ENCODE data around the gene PLCG2.
A peak's percentile ranks its signal among the peaks of the same experiment; 100 is the strongest.

Gene PLCG2

DNA sequence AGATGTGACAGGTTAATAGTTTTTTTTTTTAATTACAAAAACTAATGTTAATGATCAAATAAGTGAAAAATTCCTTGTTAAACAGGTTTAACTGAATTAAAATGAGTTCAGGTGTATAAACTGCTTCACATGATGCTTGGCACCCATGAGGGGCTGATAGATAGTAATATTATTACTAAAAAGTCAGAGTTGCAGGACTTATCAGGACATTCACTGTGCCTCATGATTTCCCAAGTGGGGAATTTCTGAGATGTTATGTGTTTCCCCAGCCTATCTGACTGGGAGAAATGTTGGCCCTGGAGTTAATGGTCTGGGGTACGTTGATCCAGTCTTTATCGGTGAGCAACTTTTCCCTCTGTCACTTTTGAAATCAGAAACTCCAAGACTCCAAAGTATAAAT, 102.1 kb downstream of the PLCG2 start:
- DNase-seq: peak in 1 of 2 donors; percentile 5

DNA sequence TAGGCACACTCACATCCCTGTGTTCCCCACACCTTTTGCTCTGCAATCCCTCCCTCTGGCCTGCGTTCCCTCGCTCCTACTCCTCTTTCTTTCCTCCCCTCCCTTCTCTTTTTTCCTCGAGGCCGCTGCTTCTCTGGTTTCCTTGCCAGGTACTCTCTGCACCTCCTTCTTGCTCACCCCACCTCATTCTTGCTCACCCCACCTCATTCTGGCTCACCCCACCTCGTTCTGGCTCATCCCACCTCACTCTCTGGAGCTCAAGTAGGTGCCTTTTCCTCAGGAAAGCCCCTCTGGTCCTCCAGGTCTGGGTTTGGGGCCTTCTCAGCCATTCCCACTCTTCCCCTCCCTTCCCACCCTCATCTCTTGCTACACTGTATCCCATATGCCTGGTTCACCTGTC, 103.5 kb downstream of the PLCG2 start:
- DNase-seq: no peak

DNA sequence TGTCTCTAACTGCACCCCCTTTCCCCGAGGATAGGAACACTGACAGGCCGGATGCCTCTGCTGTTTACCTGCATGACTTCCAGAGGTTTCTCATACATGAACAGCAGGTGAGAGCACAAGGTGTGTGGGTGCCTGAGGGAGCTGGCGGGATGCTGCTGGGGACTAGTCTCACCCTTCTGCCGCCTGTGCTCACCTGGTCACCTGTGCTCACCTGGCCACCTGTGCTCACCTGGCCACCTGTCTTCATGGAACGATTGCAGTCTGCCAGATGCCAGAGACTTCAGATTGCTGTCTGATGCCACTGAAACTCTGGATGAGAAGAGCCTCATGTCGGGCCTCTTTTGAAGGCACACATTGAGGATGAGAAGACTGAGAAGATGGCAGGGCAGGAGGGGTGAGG, 104.1 kb downstream of the PLCG2 start:
- no peak for DNase-seq

DNA sequence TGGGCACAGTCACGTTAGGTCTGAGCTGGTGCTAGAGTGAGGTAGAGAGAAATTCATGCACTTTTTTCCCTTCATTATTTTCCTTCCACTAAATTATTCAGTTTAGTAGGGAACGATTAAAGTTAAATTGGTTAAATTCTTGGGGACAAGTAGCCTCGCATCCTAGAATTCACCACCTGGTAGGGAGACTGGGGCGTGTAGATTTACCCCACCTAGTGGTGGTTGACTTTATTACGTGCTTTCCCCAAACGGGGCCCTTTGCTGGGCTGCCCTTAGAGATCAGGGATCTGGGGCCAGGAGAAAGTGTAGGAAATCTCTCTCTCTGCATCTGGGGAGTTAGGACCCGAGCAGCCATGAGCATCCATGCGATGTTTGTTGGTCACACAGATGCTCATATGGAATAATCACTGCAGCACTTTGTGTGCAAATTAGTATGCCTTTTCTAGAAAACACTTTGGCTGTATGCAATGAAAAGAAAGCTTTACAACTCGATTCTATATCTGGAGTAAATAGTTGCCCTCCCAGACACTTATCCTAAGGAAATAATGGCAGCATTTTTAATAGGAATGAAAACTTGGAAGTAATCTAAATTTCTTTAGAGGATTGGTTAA, 107.0 kb downstream of the PLCG2 start:
- DNase-seq: peak; percentile 11 to 58

DNA sequence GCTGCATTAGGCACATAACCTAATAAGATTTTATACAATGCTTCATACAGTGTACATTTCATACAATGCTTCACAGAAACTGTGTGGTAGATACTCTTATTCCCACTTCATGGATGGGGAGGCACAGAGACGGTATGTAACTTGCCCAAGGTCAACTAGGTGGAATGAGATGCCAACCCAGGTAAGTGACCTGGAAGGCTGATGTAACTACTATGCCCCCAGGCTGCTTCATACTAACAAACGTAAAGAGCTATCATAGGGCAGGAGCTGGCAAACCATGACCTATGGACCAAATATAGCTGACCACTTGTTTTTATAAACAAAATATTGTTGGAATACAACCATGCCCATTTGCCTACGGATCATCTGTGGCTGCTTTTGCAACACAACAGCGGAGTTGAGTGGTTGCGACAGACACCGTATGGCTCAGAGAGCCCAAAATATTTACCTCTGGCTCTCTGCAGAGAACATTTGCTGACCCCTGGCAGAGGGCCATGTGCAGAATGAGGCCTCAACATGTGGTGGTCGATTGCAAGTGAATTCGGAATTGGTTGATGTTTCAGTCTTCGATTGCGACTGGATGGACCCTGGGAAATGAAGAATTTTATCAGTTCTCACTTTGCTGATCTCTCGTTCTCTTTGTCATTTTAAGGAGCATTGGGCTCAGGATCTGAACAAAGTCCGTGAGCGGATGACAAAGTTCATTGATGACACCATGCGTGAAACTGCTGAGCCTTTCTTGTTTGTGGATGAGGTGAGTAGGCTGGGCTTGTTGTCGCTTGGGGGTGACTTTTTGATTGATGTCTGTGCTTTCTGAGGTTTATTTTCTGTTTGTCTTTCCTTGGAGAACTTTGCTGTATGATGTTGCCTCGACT, 109.7 kb downstream of the PLCG2 start:
- no peak for DNase-seq

DNA sequence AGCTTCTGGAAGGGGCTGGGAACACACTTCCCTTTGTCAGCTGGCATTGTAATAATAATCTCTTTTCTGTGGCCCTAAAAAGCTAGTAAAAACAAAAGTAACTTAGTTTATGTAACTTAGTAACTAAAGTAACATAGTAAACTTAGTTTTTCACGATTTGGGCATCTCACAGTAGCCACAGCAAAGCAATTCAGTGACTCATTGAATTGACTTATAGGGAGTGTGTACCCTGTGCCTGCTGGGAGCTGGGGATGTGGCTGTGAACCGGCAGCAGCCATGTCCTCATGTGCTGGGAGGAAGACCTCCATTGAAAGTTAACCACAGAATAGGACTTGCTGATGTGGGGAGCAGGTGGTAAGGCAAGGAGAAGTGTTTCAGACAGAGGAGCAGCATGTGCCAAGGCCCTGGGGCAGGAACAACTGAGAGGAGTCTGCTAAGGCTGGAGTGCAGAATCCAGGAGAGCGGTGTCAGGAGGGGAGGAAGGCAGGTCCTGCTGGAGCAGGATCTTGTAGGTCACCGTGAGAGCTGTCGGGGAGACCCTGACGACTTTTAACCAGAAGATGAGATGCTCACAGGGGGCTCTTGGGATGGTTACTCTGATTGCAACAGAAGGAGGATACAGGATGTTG, 112.8 kb downstream of the PLCG2 start:
- DNase-seq: no peak

DNA sequence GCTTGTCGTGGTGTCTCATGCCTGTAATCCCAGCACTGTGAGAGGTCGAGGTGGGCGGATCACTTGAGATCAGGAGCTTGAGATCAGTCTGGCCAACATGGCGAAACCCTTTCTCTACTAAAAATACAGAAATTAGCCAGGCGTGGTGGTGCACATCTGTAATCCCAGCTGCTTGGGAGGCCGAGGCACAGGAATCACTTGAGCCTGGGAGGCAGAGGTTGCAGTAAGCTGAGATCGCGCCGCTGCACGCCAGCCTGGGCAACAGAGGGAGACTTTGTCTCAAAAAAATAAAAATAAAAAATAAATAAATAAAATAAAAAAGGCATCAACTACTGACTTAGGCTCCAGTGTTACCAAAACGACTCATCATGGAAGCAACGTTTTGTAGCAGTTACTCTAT, 115.5 kb downstream of the PLCG2 start:
- no peak for DNase-seq

DNA sequence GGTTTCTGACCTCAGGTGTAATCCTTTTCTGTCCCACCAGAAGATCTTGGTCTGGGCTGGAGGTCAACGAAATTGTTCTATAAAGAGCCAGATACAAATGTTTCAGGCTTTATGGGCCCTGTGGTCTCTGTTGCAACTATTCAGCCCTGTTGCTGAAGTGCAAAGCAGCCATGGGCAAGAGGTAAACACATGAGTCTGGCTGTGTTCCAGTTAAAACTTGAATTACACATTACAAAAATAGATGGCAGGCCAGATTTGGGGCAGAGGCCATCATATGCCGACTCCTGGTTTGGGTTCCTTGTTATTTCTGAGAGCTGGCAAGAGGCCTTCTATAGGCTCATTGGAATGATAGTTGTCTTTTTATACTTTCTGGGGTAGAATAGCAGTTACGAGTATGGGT, 117.8 kb downstream of the PLCG2 start:
- no peak for DNase-seq

DNA sequence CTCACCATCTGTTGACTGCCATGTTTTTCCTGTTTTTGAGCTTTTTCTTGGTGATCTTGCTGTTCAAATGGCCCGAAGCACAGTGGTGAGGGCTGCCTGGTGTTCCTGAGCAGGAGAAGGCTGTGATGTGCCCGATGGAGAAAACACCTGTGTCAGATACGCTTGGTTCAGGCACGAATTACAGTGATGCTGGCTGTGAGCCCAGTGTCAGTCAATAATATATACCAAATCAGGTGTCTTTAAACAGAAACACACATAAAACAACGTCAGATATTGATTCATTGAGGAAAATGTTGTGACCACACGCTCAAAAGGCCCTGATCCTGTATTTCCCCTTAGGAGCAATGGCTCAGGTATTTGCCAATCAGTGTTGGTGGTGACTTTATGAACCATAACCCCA, 120.5 kb downstream of the PLCG2 start:
- no peak for DNase-seq

DNA sequence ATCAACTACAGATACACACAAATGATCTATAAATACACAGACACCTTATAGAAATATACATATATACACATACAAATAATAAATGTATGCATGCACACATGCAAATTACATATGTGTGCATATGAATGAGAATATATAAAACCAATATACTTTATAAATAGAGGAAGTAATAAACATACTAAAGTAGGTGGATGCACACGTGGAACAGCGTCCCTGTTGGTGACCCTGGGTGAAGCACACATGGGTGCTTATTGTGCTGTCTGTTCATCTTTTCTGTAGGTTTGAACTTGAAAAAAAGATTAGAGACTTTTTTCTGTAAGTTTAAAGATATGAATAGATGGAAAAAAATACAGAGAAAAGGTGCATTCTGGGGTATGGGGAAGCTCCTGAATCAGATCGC, 120.9 kb downstream of the PLCG2 start:
- no peak for DNase-seq

DNA sequence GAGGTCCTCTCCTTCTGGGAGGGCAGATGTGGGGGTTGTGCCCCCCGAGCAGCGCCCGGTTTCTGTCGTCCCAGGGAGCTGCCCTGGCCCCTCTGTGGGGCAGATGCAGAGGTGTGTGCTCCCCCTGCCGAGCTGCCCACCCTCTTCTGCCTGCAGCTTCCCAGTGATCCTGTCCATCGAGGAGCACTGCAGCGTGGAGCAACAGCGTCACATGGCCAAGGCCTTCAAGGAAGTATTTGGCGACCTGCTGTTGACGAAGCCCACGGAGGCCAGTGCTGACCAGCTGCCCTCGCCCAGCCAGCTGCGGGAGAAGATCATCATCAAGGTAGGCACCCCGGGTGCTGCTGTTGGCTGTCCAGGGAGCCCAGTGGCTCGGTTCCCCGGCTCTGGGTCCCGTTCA, 121.4 kb downstream of the PLCG2 start:
- no peak for DNase-seq

DNA sequence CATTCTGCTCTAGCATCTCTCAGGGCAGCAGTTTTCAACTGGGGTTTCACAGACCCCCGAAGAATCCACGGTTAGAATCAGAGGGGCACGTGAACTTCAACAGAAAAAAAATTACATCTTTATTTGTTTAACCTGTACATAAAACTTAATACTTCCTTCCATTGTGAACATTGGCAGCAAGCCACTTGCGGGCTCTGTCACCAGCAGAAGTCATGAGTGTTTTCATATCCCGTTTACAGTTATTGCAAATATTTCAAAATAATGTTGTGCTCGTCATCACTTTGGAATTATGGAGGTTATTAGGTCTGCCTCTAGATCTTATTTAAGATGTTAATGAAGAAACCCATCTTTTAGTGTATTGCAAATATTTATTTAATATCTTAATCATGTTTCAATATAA, 122.4 kb downstream of the PLCG2 start:
- no peak for DNase-seq

DNA sequence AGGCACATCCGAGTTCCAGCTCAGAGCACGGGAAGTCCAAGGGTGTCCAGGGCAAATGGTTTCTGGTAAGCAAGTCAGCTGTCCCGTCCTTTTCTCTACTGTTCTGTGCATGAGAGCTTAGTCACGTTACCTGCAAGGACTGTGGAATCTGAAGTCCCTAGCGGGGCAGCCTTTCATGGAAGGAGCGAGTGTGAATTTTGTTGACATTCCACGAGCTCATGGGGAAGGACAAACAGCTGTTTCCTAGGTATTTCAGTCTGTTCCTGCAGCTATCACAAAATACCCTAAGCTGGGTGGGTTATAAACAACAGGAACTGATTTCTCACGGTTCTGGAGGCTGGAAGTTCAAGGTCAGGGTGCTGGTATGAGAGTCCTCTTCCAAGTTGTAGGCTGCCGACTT, 122.9 kb downstream of the PLCG2 start:
- no peak for DNase-seq

DNA sequence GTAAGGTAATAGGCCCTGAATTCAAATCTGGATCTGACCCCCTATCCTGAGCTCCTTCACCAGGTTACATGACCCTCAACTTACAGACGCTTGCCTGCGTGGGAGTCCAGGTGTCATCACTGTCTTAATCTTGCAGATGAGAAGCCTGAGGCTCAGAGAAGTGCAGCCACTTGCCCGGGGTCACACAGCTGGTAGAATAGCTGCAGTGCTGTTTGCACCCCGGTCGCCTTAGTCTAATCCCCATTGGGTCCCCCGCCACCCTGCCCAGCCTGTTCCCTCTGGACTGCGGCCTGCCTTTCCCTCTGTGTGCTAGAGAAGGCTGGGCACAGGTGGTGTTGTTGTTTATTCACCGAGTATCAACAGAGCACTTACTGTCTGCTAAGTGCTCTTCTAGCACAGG, 125.2 kb downstream of the PLCG2 start:
- no peak for DNase-seq

DNA sequence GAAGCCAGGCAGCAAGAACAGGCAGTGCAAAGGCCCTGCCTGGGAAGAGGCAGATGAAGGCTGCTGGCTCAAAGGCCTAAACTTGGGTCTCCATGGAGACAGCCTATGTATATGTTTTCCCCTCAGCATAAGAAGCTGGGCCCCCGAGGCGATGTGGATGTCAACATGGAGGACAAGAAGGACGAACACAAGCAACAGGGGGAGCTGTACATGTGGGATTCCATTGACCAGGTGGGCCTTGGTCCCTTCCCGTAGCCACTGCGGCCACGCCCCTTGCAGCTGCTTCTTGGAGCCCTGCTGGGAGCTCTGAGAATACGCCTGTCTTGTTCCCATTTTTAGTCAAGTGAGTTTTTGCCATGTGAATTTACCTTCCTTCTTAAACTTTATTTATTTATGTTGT, 126.2 kb downstream of the PLCG2 start:
- no peak for DNase-seq

DNA sequence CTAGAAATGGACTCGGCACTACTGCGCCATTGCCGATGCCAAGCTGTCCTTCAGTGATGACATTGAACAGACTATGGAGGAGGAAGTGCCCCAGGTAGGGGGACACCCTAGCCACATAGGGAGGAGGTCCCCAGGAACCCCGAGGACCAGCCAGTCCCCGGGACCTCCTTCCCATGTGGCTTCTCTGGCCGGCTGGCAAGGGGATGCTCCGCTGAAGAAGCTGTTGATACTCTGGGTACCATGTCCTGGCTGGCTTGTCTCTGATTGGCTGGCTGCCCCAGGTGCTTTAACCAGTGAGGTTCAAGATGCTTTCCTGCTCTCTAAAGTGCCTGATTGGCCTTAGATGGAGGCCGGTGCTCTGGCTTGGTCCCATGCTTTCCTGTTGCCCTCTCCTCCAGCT, 128.6 kb downstream of the PLCG2 start:
- DNase-seq: no peak

DNA sequence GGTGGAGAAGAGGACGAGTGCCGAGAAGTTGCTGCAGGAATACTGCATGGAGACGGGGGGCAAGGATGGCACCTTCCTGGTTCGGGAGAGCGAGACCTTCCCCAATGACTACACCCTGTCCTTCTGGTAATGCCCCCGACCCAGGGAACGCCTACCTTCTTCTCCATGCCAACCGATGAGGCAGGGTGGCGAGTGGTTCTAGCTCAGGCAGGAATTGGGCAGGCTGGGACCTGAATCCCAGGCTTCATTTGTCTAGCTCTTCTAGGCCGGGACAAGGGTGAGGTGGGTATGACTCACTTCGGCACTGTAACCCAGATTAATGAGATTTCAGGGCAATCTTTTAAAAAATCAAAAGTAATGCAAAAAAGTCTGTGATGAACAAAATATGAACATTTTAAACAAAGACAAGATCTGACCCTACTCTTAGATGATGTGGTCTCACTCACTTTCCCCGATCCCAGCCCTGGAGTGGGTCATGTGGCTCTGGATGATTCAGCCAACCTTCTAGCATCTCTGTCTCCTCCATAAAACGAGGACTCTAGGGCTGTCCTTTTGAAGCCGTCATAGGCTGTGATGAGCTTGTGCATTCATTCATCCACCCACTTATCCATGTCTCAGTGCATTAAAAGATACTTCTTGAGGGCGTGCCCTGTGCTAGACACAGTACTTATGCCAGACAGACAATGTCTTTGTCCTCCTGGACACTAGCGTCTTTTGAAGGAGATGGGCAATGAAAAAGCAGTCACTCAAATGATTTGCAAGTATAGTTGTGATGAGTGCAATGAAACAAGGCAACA, 129.6 kb downstream of the PLCG2 start:
- no peak for DNase-seq

DNA sequence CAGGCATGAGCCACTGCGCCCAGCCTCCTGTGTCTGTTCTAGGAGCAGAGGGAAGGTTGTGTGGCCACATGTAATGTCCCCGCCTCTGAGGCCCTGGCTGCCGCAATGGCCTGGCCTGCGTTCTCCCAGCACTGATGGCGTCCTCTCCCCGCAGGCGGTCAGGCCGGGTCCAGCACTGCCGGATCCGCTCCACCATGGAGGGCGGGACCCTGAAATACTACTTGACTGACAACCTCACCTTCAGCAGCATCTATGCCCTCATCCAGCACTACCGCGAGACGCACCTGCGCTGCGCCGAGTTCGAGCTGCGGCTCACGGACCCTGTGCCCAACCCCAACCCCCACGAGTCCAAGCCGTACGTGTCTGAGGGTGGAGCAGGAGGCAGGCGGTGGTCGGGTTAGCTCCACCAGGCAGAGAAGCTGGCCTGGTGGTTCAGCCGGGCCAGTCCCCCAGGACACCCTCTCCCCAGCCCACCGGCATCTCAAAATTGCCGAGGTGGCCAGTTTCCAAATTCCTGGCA, 131.3 kb downstream of the PLCG2 start:
- no peak for DNase-seq

DNA sequence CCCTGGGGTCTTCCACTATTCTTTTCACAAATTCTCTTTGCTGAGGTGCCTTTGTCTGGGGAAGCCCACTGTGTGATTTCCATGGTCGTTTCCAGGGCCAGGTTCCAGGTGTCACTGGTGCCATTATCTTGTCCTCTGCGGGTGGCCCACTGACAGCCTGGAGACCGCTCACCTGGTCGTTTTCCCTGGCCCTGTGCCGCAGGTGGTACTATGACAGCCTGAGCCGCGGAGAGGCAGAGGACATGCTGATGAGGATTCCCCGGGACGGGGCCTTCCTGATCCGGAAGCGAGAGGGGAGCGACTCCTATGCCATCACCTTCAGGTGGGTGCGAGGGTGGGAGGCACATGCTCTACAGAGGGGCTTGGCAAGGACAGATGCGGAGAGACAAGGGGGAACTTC, 133.3 kb downstream of the PLCG2 start:
- DNase-seq: no peak

DNA sequence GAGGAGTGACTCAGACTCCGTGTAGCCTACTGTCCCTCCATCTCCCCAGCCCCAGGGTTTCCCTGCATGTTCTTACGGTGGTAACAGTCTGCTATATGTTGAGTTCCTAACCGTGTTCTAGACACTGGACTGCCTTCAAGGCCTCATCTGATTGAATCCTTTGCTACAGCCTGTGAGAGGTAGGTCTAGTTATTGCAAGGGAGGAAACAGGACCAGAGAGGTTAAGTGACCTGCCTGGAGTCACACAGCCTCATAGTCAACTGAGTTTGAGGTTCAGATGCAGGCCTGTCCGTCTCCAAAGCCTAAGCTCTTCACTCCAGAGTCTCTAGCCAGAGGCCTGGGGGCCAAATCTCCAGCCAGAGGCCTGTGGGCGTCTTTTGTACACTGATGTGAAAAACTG, 134.1 kb downstream of the PLCG2 start:
- no peak for DNase-seq

DNA sequence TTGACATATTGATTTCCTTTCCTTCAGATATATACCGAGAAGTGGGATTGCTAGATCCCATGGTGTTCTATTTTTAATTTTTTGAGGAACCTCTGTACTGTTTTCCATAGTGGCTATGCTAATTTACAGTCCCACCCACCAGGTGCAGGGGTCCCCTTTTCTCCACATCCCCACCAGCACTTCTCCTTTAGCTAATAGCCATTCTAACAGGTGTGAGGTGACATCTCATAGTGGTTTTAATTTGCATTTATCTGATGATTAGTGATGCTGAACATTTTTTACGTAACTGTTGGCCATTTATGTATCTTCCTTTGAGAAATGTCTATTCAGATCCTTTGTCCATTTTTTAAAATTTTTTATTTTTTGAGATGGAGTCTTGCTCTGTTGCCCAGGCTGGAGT, 138.3 kb downstream of the PLCG2 start:
- DNase-seq: no peak

DNA sequence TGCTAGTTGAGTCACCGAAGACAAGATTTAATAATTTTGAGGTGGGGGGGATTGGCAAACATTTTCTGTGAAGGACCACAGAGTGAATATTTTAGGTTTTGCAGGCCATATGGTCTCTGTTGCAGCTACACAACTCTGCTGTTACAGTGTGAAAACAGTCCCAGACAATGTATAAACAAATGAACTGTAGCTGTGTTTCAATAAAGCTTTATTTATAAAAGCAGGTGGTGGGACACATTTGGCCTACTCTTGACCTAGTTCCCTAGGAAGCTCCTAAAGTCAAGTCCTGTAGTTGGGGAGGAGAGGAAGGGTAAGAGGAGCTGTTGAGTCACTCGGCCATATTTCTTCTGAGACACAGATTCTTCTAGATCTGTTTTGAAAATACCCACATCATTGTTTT, 139.8 kb downstream of the PLCG2 start:
- DNase-seq: no peak

DNA sequence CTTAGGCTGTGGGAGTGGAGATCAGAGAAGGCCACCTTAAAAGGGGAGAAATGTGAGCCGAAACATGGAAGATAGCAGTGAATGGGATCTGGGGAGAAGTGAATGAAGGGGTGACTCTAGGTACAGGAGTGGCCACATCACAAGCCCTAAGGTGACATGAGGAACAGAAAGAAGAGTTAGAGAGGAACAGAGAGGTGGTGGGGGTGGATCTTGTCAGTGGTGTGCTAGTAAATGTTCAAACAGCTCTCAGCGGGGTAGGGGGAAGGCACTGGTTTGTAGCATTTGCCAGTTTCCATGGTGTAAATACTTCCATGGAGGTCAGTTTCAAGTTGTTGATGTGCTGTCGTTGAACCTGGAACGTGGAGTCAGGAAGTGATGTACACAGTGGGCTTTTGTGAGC, 141.4 kb downstream of the PLCG2 start:
- DNase-seq: no peak

Data from inflammatory macrophage treated with lipopolysaccharide for 1 hour (primary cell).